Suprapubic skin (tissue), 4 donors: Measurements from ENCODE around the gene CIB1.

Source experiments
- CTCF ChIP-seq, 2 donors: fragments of 200-600 bp in 1 of 2; fragments of 450-650 bp in 1 of 2; sonication (generic) in 1 of 2; IDR thresholded peaks; one replicate each; pipeline ENCODE4 v1.5.1; 2016 to 2019; ENCODE audit warnings: antibody characterized with exemption in 2 of 2, mild to moderate bottlenecking in 1 of 2, moderate library complexity in 1 of 2
- EP300 ChIP-seq: sonication (generic); formaldehyde crosslinking; IDR thresholded peaks from one replicate; pipeline ENCODE4 v1.6.1; 2017; ENCODE audit warnings: antibody characterized with exemption
- POLR2AphosphoS5 ChIP-seq, 3 donors: sonication (generic); formaldehyde crosslinking; IDR thresholded peaks; one replicate each; pipeline ENCODE4 v1.6.1; 2017; ENCODE audit warnings: antibody characterized with exemption in 3 of 3

- TF ChIP-seq EP300, result no peak
- no peak for TF ChIP-seq CTCF (IDR thresholded peaks at IDR 0.05)
- no peak for TF ChIP-seq POLR2AphosphoS5 (IDR thresholded peaks at IDR 0.05)
These were observed 28.7 kb upstream of the CIB1 start for GRCh38 chr15:90262426-90262825.
